HG03097 (cell line): ENCODE data around the gene MTERF4.

ENCODE experiments used
- ATAC-seq: cut with Tn5 transposase; IDR thresholded peaks from one replicate; pipeline ENCODE4 v1.9.1; 2021; ENCODE audit not compliant: unreplicated experiment, low FRiP score

The MTERF4 gene

GRCh38 chr2:241052677-241053360 lies 49.3 kb downstream of the MTERF4 start:
- ATAC-seq = no peak

DNA sequence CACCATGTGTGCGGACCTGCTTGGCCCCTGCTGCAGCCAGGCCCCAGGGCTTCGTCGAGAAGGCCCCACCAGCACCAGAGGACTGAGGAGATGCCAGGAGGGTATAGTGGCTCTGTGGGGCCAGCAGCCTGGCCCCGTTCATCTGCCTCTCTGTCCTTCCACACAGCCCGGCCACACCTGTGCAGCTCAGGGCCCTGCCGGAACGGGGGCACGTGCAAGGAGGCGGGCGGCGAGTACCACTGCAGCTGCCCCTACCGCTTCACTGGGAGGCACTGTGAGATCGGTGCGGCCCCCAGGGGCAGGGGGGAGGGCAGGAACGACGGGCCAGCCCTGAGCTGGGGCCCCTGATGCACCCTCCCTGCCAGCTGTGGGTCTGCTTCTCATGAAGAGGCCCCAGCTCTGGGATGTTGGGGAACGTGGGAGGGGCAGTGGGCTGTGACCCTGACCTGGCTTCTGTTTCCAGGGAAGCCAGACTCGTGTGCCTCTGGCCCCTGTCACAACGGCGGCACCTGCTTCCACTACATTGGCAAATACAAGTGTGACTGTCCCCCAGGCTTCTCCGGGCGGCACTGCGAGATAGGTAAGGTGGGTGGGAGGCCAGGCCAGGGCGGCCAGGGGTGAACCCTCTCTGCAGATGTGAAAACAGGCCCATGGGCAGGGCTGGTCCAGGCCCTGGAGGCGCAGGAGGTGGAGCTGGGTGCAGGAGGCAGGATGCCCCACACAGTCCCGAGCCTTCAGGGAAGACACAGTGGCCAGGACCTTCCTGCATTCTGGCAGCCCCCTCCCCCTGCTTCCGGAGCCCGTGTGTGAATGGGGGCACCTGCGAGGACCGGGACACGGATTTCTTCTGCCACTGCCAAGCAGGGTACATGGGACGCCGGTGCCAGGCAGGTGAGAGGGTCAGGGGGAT lies 50.3 kb downstream of the MTERF4 start:
- no peak for ATAC-seq

DNA sequence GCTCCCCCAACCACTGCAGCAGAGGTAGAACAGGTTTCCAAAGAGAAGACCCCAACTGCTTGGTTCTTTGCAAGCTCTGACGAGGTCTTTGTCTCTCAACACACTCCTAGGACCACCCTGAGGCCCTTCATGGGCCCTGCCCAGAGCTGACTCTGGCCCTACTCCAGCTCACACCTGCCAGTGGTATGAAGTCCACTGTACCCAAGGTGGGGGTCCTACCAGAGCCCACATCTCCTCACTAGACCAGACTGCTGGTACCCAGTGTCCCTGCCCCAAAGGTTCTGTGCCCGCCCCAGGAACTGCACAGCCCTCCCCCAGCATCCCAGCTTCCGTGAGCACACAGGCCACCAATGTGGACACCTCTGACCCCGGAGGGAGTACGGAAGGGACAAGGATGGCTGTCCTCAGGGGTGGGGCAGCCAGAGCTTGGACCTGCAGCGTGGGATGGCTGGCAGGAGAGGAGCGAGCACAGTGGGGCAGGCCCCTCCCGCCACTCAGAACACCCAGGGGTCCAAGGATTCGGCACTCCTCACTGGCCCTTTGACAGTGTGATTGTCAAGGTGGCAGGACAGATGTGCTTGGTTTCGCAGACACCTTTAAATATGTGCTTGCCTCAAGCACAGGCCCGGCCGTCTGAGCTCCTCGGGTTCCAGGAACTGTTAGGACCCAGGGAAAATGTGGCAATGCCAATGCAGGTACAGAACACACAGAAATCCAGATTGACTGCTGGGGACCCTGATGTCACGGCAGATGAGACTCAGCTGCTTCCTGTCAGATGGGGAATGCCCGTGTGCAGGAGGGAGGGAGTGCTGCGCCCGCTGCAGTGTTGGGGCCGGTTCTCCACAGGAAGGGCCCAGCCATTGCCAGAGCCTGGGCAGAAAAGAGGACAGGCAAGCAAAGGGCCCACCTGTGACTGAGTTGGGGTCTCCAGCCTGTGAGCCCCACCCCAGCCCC lies 51.2 kb downstream of the MTERF4 start:
- ATAC-seq = no peak

GRCh38 chr2:241049739-241050623 lies 52.1 kb downstream of the MTERF4 start:
- ATAC-seq = no peak

GRCh38 chr2:241048949-241049343 lies 53.1 kb downstream of the MTERF4 start:
- ATAC-seq = no peak

DNA sequence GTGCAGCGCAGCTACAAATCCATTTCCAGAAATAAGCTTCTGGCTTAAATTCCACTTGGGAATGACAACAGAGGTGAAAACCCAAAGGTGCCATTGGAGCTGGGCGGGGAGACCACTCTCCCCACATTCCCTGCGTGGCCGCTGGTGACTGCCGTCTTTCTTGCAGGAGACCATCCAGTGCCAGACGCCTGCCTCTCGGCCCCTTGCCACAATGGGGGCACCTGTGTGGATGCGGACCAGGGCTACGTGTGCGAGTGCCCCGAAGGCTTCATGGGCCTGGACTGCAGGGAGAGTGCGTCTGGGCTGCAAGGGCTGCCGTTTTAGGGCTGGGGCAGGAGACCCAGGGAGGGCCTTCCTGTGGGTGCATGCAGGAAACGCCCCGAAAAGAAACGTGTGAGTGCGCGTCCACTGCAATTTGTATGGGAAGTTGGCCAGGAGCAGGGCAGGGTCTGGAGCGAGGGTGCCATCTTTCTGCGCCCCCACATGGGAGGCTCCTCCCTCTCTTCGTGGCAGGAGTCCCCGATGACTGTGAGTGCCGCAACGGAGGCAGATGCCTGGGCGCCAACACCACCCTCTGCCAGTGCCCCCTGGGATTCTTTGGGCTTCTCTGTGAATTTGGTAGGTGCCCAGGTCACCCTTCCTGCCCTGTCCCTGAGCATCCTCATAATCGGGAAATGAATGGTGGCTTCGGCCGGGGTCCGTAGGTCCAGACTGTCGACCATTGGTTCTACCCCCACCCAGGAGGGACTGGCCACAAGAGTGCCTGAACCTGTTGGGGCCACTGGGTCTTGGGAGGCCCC lies 53.7 kb downstream of the MTERF4 start:
- ATAC-seq = no peak

GRCh38 chr2:241047253-241048010 lies 54.7 kb downstream of the MTERF4 start:
- no peak for ATAC-seq
